Thyroid gland (tissue), 4 donors: ENCODE results near the gene TBC1D8.

Source experiments
- POLR2A ChIP-seq, 2 donors: fragments of 450-650 bp; IDR thresholded peaks; one replicate each; pipeline ENCODE4 v1.6.1; 2017; ENCODE audit warnings: antibody characterized with exemption in 2 of 2, mild to moderate bottlenecking in 2 of 2, moderate library complexity in 1 of 2
- TF ChIP-seq, protein P1 (sequence below), 6 experiments: fragments of 200-600 bp in 3 of 6; fragments of 450-650 bp in 3 of 6; sonication (generic) in 3 of 6; IDR thresholded peaks; one replicate each; pipeline ENCODE4 v1.5.1; 2016 to 2019; ENCODE audit warnings: antibody characterized with exemption in 6 of 6, mild to moderate bottlenecking in 2 of 6, inconsistent platforms in 1 of 6, moderate library complexity in 1 of 6

DNA sequence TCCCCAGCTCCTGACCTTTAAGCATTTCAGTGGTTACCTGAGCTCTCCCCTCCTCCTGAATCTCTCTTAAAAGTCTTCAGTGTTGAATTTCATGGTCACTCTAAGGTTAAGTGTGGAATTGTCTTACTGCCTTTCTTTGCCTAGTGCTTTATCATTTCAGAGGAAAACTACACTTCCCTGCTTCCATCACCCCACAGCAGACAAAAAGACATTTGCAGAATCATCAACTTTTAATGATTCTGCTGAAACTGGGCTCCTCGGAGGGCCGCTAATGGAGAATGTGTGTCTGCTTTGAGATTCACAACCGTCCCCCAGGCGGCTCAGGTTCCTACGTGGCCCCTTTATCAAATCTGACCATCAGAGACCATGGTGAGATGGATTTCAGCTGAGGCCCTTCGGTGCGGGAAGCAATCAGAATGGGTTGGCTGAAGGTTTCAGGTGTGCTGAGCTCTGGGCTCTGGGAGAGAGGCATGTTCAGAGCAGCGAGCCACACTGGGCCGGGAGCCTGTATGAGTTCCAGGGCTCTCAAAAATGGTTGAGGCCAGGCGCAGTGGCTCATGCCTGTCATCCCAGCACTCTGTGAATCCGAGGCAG, 41.9 kb upstream of the TBC1D8 start:
- no peak for TF ChIP-seq POLR2A (IDR thresholded peaks at IDR 0.05)
- TF ChIP-seq, protein P1, sequence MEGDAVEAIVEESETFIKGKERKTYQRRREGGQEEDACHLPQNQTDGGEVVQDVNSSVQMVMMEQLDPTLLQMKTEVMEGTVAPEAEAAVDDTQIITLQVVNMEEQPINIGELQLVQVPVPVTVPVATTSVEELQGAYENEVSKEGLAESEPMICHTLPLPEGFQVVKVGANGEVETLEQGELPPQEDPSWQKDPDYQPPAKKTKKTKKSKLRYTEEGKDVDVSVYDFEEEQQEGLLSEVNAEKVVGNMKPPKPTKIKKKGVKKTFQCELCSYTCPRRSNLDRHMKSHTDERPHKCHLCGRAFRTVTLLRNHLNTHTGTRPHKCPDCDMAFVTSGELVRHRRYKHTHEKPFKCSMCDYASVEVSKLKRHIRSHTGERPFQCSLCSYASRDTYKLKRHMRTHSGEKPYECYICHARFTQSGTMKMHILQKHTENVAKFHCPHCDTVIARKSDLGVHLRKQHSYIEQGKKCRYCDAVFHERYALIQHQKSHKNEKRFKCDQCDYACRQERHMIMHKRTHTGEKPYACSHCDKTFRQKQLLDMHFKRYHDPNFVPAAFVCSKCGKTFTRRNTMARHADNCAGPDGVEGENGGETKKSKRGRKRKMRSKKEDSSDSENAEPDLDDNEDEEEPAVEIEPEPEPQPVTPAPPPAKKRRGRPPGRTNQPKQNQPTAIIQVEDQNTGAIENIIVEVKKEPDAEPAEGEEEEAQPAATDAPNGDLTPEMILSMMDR (IDR thresholded peaks at IDR 0.05): no peak
